ENCODE results near the gene LPXN.

DNA sequence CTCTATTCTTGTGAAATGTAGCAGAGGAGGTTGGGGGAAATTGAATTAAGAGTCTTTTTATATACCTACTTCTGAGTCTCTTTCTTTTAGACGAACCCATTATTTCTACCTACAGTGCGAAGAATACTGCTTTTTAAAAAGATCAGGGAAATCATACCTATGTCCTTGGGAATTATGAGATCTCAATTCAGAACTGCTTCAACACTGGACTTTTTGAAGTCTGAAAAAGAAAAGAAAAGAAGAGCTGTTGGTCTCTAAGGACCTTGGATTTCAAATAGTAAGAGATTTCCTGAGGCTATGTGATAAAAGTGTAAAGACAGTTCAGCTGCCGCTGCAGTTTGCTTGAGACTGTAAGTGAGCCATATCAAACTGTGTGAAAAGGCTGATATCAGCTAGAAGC, 64.0 kb downstream of the LPXN start:
- TF ChIP-seq CTCF (IDR thresholded peaks at IDR 0.05): no peak
- TF ChIP-seq POLR2A (IDR thresholded peaks at IDR 0.05): no peak
